Hepatocyte (in vitro differentiated cells): ENCODE data around the gene LRP4.

ENCODE experiments used
- EZH2 ChIP-seq: fragments of 200-600 bp; sonication (generic); IDR thresholded peaks from 2 replicates; pipeline ENCODE4 v1.6.1; 2016; ENCODE audit warnings: antibody characterized with exemption, mild to moderate bottlenecking, borderline replicate concordance
- TF ChIP-seq, protein P1 (sequence below): fragments of 200-600 bp; sonication (generic); IDR thresholded peaks from 2 replicates; pipeline ENCODE4 v1.5.1; 2016; ENCODE audit warnings: antibody characterized with exemption, mild to moderate bottlenecking; ENCODE audit not compliant: poor library complexity

DNA sequence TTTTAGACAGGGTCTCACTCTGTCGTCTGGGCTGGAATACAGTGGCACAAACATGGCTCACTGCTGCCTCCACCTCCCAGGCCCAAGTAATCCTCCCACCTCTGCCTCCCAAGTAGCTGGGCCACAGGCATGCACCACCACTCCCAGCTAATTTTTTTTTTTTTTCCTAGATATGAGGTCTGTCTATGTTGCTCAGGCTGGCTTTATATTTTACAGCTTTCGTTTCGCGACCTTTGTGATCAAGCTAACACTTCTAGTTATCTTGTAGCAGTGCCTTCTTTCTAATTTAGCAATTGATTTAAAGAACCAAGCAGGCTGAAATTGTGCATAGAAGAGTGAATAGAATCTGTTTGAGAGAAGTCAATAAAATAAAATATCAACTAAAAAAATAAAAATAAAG, 83.5 kb downstream of the LRP4 start:
- TF ChIP-seq EZH2, result no peak
- TF ChIP-seq, protein P1, sequence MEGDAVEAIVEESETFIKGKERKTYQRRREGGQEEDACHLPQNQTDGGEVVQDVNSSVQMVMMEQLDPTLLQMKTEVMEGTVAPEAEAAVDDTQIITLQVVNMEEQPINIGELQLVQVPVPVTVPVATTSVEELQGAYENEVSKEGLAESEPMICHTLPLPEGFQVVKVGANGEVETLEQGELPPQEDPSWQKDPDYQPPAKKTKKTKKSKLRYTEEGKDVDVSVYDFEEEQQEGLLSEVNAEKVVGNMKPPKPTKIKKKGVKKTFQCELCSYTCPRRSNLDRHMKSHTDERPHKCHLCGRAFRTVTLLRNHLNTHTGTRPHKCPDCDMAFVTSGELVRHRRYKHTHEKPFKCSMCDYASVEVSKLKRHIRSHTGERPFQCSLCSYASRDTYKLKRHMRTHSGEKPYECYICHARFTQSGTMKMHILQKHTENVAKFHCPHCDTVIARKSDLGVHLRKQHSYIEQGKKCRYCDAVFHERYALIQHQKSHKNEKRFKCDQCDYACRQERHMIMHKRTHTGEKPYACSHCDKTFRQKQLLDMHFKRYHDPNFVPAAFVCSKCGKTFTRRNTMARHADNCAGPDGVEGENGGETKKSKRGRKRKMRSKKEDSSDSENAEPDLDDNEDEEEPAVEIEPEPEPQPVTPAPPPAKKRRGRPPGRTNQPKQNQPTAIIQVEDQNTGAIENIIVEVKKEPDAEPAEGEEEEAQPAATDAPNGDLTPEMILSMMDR, result no peak
